ENCODE data around the gene DGKE.

Gene DGKE

GRCh38 chr17:56806949-56807348 lies 27.0 kb upstream of the DGKE start (continued):
- no peak for TF ChIP-seq PRDM6 (tag by site-specific recombination; IDR thresholded peaks at IDR 0.05)
- no peak for TF ChIP-seq HOXA7 (CRISPR knock-in tag; IDR thresholded peaks at IDR 0.05; ENCODE audit: borderline replicate concordance)
- TF ChIP-seq ZNF214 (tag by site-specific recombination; IDR thresholded peaks at IDR 0.05; ENCODE audit: borderline replicate concordance): no peak
- TF ChIP-seq SP3 (tag by site-specific recombination; IDR thresholded peaks at IDR 0.05): no peak

GRCh38 chr17:56807723-56808122 lies 26.2 kb upstream of the DGKE start:
- Histone ChIP-seq H3K27ac (ENCODE audit: extremely low read depth, low read depth, low read length) (no peak overlapping the region), H3K4me1 (ENCODE audit: control insufficient read depth, insufficient read depth, low read length) (no peaks in the 10 kb centered on the region), H3K4me3 (ENCODE audit: low read depth, low read length) (no peak overlapping the region), H3K36me3 (ENCODE audit: control insufficient read depth in 2 of 2, insufficient read depth in 1 of 2, low read length in 2 of 2) (no peaks in the 10 kb centered on the region), H3K9me3 (ENCODE audit: control insufficient read depth, insufficient read depth, low read depth, low read length) (no peaks in the 10 kb centered on the region)
- ChIA-PET CTCF (interaction anchor here (0.6 to 1.3 kb wide), 2 partner anchors 7 to 12 kb away, joined by 3 to 5 read pairs; no protein-coding TSS in a partner anchor), POLR2A (no interaction called here)
- TF ChIP-seq ZNF555 (tag by site-specific recombination; conservative IDR thresholded peaks at IDR 0.05) (peak; percentile 61), ZBTB49 (tag by site-specific recombination; IDR thresholded peaks at IDR 0.05; ENCODE audit: low read depth) (no peak), ZNF548 (tag by site-specific recombination; IDR thresholded peaks at IDR 0.05) (no peak), OSR2 (tag by site-specific recombination; IDR thresholded peaks at IDR 0.05) (no peak), ZNF664 (tag by site-specific recombination; IDR thresholded peaks at IDR 0.05) (no peak), ZNF366 (tag by site-specific recombination; conservative IDR thresholded peaks at IDR 0.05) (no peak), SP7 (tag by site-specific recombination; IDR thresholded peaks at IDR 0.05) (no peak), ZNF449 (tag by site-specific recombination; IDR thresholded peaks at IDR 0.05) (no peak), ZNF132 (tag by site-specific recombination; IDR thresholded peaks at IDR 0.05; ENCODE audit: borderline replicate concordance) (no peak), ZNF426 (tag by site-specific recombination; IDR thresholded peaks at IDR 0.05) (peak; percentile 62), ZNF350 (tag by site-specific recombination; IDR thresholded peaks at IDR 0.05) (no peak), ZNF560 (tag by site-specific recombination; IDR thresholded peaks at IDR 0.05; ENCODE audit: borderline replicate concordance) (peak; percentile 58; the same call in 1 of the 2 replicates), ZBTB6 (tag by site-specific recombination; IDR thresholded peaks at IDR 0.05) (no peak), ZNF677 (tag by site-specific recombination; IDR thresholded peaks at IDR 0.05) (no peak), ZNF501 (tag by site-specific recombination; IDR thresholded peaks at IDR 0.05) (no peak), PBX3 (CRISPR knock-in tag; IDR thresholded peaks at IDR 0.05) (no peak), GLIS2 (tag by site-specific recombination; IDR thresholded peaks at IDR 0.05) (no peak), ZNF837 (tag by site-specific recombination; IDR thresholded peaks at IDR 0.05) (no peak), ZNF623 (tag by site-specific recombination; IDR thresholded peaks at IDR 0.05) (peak; percentile 63), ZBTB20 (tag by site-specific recombination; IDR thresholded peaks at IDR 0.05) (no peak), ZNF639 (tag by site-specific recombination; IDR thresholded peaks at IDR 0.05) (no peak), ZNF585B (tag by site-specific recombination; IDR thresholded peaks at IDR 0.05) (no peak), ZNF423 (tag by site-specific recombination; IDR thresholded peaks at IDR 0.05) (no peak)

Data from HEK293 (cell line).